Fibroblast of upper back skin (primary cell): Measurements from ENCODE around the gene HOXA7.
A peak's percentile ranks its signal among the peaks of the same experiment; 100 is the strongest.

Experiments
- DNase-seq: peaks from one replicate; pipeline ENCODE4 v3.0.0-alpha.2; 2013

Gene HOXA7

DNA sequence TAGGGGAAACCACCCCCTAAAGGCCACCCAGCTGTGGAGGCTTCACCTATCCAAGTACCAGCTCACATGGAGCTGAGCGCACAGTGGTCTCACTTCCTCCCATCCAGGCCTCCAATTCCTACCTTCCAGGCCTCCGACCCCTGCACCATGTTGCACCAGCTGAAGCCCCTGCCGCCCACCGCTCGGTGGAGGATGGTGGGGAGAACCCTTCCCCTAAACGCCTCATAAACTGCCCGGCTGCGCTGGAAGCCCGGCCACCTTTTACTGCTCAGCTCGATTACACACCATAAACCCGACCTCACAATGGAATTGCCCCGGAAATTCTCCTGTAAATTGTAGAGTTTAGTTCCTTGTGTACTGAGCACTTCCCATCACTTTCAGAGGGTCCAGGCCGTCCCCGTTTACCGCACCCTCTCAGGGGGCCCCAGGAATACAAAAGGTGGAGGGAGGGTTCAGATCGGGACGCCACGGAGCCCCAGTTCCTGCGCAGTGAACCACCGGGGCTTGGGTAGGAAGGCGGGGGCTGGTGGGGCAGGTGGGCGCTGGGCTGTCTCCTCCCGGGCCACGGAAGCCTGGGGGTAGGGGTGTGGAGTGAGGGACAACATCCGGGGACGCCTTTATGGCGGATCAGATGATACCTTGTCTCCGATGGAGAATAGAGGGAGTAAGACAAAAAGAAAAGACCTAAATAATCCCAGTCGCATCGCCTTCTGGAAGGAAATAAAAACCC is 1.4 kb upstream of the HOXA7 start:
- DNase-seq: no peak

DNA sequence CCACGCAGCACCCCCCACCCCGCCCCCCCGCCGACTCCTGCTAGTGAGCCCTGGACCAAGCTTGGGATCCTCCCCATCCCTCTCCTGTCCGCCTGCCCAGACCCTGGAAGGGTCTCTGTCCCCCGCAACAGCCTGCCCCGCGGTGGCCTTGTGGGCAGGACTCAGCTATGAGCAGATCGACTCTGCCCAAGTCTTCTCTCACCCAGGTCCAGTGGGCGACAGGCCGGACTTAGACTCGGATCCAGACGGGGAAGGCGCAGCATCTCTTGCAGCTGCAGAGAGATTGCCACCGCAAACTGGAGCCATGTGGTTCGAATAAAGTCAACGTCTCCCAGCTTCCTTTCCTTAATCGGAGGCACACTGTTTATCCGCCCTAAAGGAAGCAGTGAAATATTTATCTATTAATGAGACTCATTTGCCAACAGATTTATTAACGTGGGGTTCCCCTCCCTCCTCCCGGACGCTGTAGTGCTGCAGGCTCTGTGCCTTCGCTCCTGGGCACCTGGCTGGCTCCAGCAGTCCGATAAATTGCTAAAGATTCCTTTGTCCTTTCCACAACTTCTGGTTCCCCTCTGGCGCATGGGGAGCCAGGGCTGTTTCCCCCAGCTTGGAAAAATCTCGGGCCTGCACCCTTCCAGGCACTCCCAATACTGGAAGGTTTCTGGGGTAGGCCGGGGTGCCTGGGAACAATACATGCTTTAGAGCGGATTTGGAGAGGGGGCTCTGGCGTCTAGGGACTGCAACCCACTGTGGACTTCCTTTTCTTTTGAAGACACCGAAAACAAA is 634 bp upstream of the HOXA7 start:
- no peak for DNase-seq

GRCh38 chr7:27155816-27156507 is 513 bp downstream of the HOXA7 start:
- no peak for DNase-seq

DNA sequence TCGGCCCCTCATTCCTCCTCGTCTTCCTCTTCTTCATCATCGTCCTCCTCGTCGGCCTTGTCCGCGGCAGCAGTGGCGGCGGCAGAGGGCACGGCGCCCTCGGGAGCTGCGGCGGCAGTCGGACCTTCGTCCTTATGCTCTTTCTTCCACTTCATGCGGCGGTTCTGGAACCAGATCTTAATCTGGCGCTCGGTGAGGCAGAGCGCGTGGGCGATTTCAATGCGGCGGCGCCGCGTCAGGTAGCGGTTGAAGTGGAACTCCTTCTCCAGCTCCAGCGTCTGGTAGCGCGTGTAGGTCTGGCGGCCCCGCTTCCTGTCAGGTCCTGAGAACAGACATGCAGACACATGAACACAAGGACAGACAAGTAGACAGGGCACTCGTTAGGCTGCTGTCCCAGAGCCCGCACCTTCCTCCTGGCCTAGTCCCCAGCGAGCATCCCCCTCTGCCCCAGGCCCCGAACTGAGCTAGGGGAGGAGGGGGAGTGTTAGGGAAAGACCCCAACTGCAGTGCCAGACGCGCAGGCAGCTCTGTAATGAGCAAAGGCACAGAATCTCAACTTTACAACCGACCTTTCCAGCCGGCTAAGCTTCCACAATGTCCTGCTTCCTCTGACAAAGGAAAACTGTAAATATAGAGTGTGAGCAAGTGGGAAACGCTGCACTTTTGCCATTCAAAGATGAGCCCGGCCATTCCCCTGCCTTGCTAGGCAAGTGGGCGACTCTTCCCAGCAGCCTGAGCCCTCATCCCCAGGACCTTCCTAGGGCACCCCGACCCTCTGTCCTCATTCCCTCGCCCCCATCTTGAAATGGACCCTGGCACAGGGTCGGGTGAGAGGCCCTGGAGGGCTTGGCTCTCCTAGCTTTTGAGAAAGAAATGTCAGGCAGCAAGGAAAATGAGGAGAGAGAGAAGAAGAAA is 1.3 kb downstream of the HOXA7 start:
- no peak for DNase-seq

- no peak for DNase-seq
Measured at GRCh38 chr7:27154369-27154768, 2.1 kb downstream of the HOXA7 start.

DNA sequence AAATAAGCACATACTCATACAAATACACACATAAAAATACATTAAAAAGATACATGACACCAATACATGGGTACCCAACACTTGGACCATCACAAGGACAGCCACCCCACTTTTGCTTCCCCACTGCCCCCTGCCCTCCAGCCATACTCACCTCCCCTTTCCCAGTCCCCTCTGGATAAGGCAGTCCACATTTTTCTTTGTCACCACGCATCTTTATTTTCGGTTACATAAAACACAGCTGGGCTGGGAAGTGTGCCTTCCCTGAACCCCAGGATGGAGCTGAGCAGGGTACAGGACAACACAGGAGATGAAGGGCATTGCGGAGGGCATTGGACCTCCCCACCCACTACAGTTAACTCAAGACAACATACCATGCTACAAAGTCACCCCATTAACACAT is 2.9 kb downstream of the HOXA7 start:
- DNase-seq: no peak

DNA sequence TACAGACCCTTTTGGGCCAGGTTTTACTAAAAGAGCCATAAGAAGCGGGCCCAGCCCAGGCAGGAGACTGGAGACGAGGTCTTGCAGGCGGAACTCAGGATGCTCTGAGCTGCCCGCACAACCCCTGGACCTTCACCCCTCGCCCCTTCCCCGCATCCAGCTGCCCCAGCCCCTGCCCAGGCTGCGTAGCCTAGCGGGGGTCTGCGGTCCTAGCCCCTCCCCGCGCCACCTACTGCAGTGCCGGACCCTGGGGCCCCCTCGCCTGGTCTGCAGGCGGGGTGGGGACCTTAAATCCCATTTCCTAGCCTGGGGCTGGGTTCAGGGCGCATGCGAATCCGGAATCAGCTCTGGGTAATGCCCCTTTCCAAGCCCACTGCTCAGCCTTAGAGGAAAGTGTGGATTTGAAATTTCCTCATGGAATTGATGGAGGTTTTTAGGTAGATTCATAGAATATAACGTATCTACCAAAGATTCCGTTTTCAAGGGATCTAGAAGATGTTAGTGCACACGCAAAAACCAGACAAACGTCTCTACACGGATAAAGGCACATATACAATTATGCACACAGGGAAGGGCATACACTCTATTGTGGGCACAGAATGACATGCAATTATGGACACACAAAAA is 3.5 kb downstream of the HOXA7 start:
- no peak for DNase-seq

DNA sequence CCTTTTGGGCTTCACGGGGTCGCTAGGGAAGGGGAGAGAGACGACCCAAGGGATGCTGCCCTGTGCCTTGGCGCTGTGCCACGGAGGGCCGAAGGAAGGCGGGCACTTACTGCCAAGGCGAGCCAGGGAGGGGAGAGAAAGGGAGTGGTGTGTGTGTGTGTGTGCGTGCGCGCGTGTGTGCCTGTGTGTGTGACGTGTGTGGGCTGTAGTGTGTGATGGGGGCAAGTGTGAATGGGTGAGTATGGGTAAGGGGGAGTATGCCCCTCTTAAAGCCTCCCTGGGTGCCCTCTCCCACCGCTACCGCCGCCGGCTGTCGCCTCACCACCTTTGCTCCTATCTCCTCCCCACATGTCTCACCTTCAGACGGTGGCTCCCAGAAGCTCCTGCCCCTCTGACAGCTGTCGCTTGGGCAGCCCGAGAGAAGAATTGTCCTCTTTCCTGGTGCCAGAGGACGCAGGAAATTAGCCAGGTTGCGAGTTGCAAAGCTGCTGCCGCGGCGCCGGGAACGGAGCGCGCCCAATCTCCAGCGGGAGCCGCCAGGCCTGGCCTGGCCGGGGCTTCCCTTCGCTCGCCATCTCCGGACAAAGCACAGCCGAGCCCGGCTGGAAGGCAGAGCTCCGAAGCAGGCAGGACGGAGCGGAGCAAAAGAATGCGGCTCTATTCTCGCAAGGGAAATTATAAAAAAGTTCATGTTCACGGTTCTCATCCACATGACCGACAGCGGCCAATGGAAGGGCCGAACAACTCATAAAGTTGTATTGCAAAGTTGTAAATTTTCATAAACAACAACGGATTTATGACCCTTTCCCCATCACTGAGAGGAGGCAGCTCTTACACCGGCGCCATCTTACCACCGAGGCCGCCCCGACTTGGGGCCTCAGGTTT is 4.3 kb downstream of the HOXA7 start, which contains the start of gene HOXA3:
HOXA3 (minus strand) TSS at position 653 of the 885 bp plus-strand sequence. CDS start 41,943 bp downstream, outside the sequence.
- DNase-seq: peak; percentile 53

DNA sequence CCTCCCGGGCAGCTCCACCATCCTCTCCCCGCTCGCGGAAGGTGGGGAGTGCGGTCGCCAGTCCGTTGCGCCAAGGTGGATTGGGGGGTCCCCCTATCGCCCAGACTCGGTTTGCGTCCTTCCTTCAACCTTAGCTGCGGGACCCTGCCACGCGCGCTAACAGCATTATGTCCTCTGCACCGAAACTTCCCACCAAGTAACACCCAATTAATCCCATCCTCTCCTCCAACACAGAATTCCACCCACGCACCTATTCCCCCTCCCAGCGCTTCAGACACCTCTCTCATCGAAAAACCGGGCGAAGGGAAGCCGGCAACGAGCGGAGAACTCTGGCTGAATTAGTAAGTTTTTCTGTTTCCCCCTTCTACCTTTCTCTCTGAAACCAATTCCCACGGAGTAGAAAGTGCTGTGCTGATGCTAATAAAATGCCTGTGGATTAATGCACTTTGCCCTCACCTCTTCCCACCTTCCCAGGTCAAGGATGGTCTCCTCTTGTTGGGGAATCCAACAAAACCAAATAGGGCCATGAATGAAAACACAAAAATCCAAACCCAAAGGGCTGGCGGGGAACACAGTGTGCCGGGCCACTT is 5.0 kb downstream of the HOXA7 start:
- DNase-seq: no peak

GRCh38 chr7:27150568-27151340 is 5.7 kb downstream of the HOXA7 start:
- peak; percentile 70 for DNase-seq

GRCh38 chr7:27149842-27150567 is 6.5 kb downstream of the HOXA7 start:
- no peak for DNase-seq

DNA sequence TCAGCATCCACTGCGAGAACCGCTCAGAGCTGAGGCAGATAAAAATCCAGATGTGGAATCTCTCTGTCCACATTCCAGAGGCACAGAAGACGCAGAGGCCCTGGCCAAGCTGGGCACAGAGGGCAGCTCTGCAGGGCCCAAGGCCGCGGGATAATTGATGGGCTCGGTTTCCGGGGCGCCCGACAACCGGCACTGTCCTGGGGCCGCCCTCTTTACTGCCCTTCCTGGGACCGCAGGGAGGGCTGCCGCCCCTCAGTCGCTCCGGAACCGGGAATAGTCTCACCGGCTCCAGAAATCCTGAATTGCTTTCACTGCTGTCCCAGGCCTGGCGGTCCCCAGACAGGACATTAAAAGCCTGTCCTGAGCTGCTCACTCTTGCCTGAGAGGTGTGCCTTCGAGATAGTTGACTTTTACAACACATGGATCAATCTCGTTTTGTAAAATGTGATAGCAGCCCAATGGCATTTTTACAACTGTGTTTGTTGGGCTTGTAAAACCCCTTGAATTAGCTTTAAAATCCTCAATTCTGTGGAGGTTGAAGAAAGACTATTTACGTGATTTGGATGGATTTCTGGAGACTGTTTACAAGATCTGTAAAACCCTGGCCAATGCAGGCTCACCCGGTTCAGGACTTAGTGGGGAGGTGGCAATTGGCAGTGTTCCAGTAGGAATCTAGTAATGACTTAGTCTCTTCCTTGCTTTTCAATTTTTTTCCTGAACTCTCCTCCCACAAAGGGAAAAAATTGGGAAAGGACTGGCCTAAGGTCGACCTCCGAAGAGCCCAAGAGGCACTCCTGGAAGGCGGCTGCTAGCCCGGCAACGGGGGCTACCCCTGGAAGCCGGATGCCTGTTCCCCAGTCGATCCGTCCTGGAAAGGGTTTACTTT is 7.5 kb downstream of the HOXA7 start:
- no peak for DNase-seq

GRCh38 chr7:27148031-27148755 is 8.3 kb downstream of the HOXA7 start:
- no peak for DNase-seq

- no peak for DNase-seq
Measured at GRCh38 chr7:27147199-27148030, 9.1 kb downstream of the HOXA7 start, which contains the start of gene HOXA6. Gene HOXA6 (minus strand): TSS chr7:27147774. CDS start chr7:27147749, 25 bp downstream.

GRCh38 chr7:27146491-27147198 is 9.8 kb downstream of the HOXA7 start:
- DNase-seq: no peak
